ENCODE data around the gene SATB2.

GRCh38 chr2:199467066-199467822 is 9.5 kb upstream of the SATB2 start:
- no peak for TF ChIP-seq GATA3 (IDR thresholded peaks at IDR 0.05; ENCODE audit: low read depth, low read length)
- no peak for TF ChIP-seq GATA2 (IDR thresholded peaks at IDR 0.05; ENCODE audit: low read depth, low read length)

Measured in SH-SY5Y (cell line).